ENCODE data around the gene CSF3R. TPM values are rescaled to one million over a fixed set of nuclear protein-coding genes. Genes with fewer than 3 reads are reported as not detected.
"Not testable (repeated sequence)": the region's sequence is repeated elsewhere in the genome, so short reads cannot be mapped to it uniquely, and the experiment has no call there.

CSF3R gene
- total RNA-seq, 1 experiment from 2014 or later = 0.26 TPM

- no peak for TF ChIP-seq USF1 (CRISPR knock-in tag; IDR thresholded peaks at IDR 0.05)
- TF ChIP-seq TEAD1 (CRISPR knock-in tag; IDR thresholded peaks at IDR 0.05) = no peak
- TF ChIP-seq USF2 (CRISPR knock-in tag; IDR thresholded peaks at IDR 0.05) = no peak
- TF ChIP-seq FOXP1 (CRISPR knock-in tag; IDR thresholded peaks at IDR 0.05; ENCODE audit: borderline replicate concordance) = no peak
- no peak for TF ChIP-seq CBFB (CRISPR knock-in tag; IDR thresholded peaks at IDR 0.05; ENCODE audit: low read depth)
Measured at GRCh38 chr1:36503733-36504132, 21.0 kb upstream of the CSF3R start (continued).

- Mint-ChIP-seq H3K9me3 (no peaks in the 10 kb centered on the region), H3K27me3 (ENCODE audit: low read depth) (no peaks in the 10 kb centered on the region; the same call in 1 of the 2 replicates), H3K36me3 (no peaks in the 10 kb centered on the region), H3K4me3 (no peak overlapping the region), H3K4me1 (peaks cover 2% of the 10 kb centered on the region), H3K27ac (no peak overlapping the region)
- no peak for ATAC-seq
- CTCF ChIA-PET = interaction anchor here (3.1 kb wide), 1 partner anchor 13 kb away, joined by 12 read pairs; no protein-coding TSS in a partner anchor
- no peak for DNase-seq (ENCODE audit: low spot score)
- POLR2A ChIA-PET = no interaction called here
- TF ChIP-seq ZNF396 (CRISPR knock-in tag; IDR thresholded peaks at IDR 0.05; ENCODE audit: borderline replicate concordance) (no peak), ERG (CRISPR knock-in tag; IDR thresholded peaks at IDR 0.05) (no peak), FOXJ3 (CRISPR knock-in tag; IDR thresholded peaks at IDR 0.05; ENCODE audit: borderline replicate concordance) (no peak), MLX (CRISPR knock-in tag; IDR thresholded peaks at IDR 0.05) (no peak), ELF4 (CRISPR knock-in tag; IDR thresholded peaks at IDR 0.05; ENCODE audit: low read depth) (no peak), TEAD4 (CRISPR knock-in tag; IDR thresholded peaks at IDR 0.05) (no peak), NFE2L1 (CRISPR knock-in tag; IDR thresholded peaks at IDR 0.05) (no peak), NFATC4 (CRISPR knock-in tag; IDR thresholded peaks at IDR 0.05) (no peak)
Measured at GRCh38 chr1:36503159-36503558, 20.4 kb upstream of the CSF3R start.

GRCh38 chr1:36502616-36503015, 19.9 kb upstream of the CSF3R start:
- ATAC-seq = no peak
- no peak for TF ChIP-seq OVOL2 (CRISPR knock-in tag; IDR thresholded peaks at IDR 0.05; ENCODE audit: borderline replicate concordance)
- no peak for TF ChIP-seq ETV6 (CRISPR knock-in tag; IDR thresholded peaks at IDR 0.05)
- TF ChIP-seq ATF3 (CRISPR knock-in tag; conservative IDR thresholded peaks at IDR 0.05) = no peak
- peak; percentile 43; the same call in 1 of the 2 replicates for TF ChIP-seq ZNF121 (CRISPR knock-in tag; IDR thresholded peaks at IDR 0.05)
- no peak for TF ChIP-seq ERG (CRISPR knock-in tag; IDR thresholded peaks at IDR 0.05)
- Mint-ChIP-seq H3K4me1 (no peaks in the 10 kb centered on the region), H3K27ac (no peak overlapping the region), H3K36me3 (no peaks in the 10 kb centered on the region), H3K27me3 (ENCODE audit: low read depth) (no peaks in the 10 kb centered on the region; the same call in 1 of the 2 replicates), H3K9me3 (no peaks in the 10 kb centered on the region), H3K4me3 (no peak overlapping the region)
- ChIA-PET CTCF (interaction anchor here (0.6 to 3.1 kb wide), 2 partner anchors 14 to 43 kb away, joined by 3 to 12 read pairs; no protein-coding TSS in a partner anchor), POLR2A (no interaction called here)
- DNase-seq (ENCODE audit: low spot score) = no peak

GRCh38 chr1:36501911-36502310, 19.2 kb upstream of the CSF3R start:
- H3K4me1 Mint-ChIP-seq; H3K9me3 Mint-ChIP-seq; H3K4me3 Mint-ChIP-seq; H3K27ac Mint-ChIP-seq; H3K36me3 Mint-ChIP-seq; POLR2A ChIA-PET; DNase-seq (ENCODE audit: low spot score); ATAC-seq; H3K27me3 Mint-ChIP-seq (ENCODE audit: low read depth): not testable (repeated sequence)
- CTCF ChIA-PET = interaction anchor here (3.1 kb wide), 1 partner anchor 15 kb away, joined by 12 read pairs; no protein-coding TSS in a partner anchor
